Keratinocyte (primary cell): ENCODE data around the gene MAGI2.

Source experiments
- EZH2 ChIP-seq: IDR thresholded peaks from one replicate; pipeline ENCODE4 v1.6.1; 2012; ENCODE audit warnings: inconsistent platforms, mild to moderate bottlenecking, low read length, moderate library complexity
- TF ChIP-seq, protein P1 (sequence below), 3 experiments: IDR thresholded peaks in 1 of 3; conservative IDR thresholded peaks in 1 of 3; optimal IDR thresholded peaks in 1 of 3; 2 replicates in 2 of 3; 3 replicates in 1 of 3; pipeline versions ENCODE3 to v1.5.1; 2011; ENCODE audit warnings: low read length in 3 of 3, mild to moderate bottlenecking in 3 of 3, moderate library complexity in 2 of 3, control low read depth in 1 of 3, inconsistent platforms in 1 of 3; ENCODE audit not compliant: insufficient read depth in 2 of 3; ENCODE audit errors: extremely low read depth in 1 of 3

DNA sequence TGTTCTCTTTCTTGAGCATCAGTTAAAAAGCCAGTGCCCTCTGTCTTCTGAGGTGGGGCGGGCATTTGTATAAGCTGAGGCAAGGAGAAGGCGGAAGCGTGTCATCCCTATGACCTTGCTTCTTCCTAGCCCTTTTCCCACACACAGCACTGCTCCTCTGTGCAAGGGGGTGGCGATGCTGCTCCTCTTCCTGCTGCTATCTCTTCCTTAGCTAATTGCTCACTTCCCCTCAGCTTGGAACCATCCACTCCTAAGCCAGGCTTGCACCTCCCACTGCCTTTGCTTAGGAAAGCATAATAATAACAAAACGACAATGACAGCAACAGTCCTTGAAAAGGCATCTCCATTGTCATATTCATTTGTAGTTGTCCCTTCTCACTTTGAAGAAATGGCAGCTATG, 1288.0 kb downstream of the MAGI2 start:
- TF ChIP-seq, protein P1, sequence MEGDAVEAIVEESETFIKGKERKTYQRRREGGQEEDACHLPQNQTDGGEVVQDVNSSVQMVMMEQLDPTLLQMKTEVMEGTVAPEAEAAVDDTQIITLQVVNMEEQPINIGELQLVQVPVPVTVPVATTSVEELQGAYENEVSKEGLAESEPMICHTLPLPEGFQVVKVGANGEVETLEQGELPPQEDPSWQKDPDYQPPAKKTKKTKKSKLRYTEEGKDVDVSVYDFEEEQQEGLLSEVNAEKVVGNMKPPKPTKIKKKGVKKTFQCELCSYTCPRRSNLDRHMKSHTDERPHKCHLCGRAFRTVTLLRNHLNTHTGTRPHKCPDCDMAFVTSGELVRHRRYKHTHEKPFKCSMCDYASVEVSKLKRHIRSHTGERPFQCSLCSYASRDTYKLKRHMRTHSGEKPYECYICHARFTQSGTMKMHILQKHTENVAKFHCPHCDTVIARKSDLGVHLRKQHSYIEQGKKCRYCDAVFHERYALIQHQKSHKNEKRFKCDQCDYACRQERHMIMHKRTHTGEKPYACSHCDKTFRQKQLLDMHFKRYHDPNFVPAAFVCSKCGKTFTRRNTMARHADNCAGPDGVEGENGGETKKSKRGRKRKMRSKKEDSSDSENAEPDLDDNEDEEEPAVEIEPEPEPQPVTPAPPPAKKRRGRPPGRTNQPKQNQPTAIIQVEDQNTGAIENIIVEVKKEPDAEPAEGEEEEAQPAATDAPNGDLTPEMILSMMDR (optimal IDR thresholded peaks at IDR 0.05 in 1 of 3, IDR thresholded peaks at IDR 0.05 in 1 of 3, conservative IDR thresholded peaks at IDR 0.05 in 1 of 3; ENCODE audit: extremely low read depth in 1 of 3, insufficient read depth in 2 of 3, low read length in 3 of 3): no peak
- TF ChIP-seq EZH2: no peak
